Glutamatergic neuron (in vitro differentiated cells): ENCODE measurements around the gene SLC6A6. TPM values are rescaled to one million over a fixed set of nuclear protein-coding genes. Genes with fewer than 3 reads are reported as not detected.

Source experiments
- DNase-seq: peaks from one replicate; pipeline ENCODE4 v3.0.0; 2022
- H3K27ac Mint-ChIP-seq: one replicate; pipeline ENCODE4 v1.8.0; 2020; ENCODE audit warnings: mild to moderate bottlenecking, mixed read lengths, inconsistent platforms; ENCODE audit not compliant: unreplicated experiment
- H3K27me3 Mint-ChIP-seq: one replicate; pipeline ENCODE4 v1.8.0; 2020; ENCODE audit warnings: mild to moderate bottlenecking, moderate library complexity, mixed read lengths, inconsistent platforms; ENCODE audit not compliant: unreplicated experiment
- H3K36me3 Mint-ChIP-seq: one replicate; pipeline ENCODE4 v1.8.0; 2020; ENCODE audit warnings: mild to moderate bottlenecking, mixed read lengths, inconsistent platforms; ENCODE audit not compliant: unreplicated experiment
- H3K4me1 Mint-ChIP-seq: one replicate; pipeline ENCODE4 v1.8.0; 2020; ENCODE audit warnings: mild to moderate bottlenecking, low read depth, mixed read lengths, inconsistent platforms; ENCODE audit not compliant: unreplicated experiment
- H3K4me3 Mint-ChIP-seq: one replicate; pipeline ENCODE4 v1.8.0; 2020; ENCODE audit warnings: mild to moderate bottlenecking, mixed read lengths, inconsistent platforms; ENCODE audit not compliant: unreplicated experiment
- H3K9me3 Mint-ChIP-seq: one replicate; pipeline ENCODE4 v1.8.0; 2020; ENCODE audit warnings: mild to moderate bottlenecking, moderate library complexity, mixed read lengths, inconsistent platforms; ENCODE audit not compliant: unreplicated experiment
- CTCF ChIP-seq: fragments of 200-600 bp; sonication (generic); IDR thresholded peaks from one replicate; pipeline ENCODE4 v1.5.0; 2021; ENCODE audit not compliant: partially characterized antibody, unreplicated experiment
- total RNA-seq: library from RNA; stranded (reverse); fragmentation: NEBNext Ultra II Directional; extraction: Animal tissue kit (Norgen Biotek cat#: 25700); gene quantifications from one replicate; pipeline ENCODE4 v1.2.1, GENCODE V29; 2021; ENCODE audit not compliant: unreplicated experiment

SLC6A6 gene
- total RNA-seq, 1 donor from 2014 or later = 21.9 TPM

DNA sequence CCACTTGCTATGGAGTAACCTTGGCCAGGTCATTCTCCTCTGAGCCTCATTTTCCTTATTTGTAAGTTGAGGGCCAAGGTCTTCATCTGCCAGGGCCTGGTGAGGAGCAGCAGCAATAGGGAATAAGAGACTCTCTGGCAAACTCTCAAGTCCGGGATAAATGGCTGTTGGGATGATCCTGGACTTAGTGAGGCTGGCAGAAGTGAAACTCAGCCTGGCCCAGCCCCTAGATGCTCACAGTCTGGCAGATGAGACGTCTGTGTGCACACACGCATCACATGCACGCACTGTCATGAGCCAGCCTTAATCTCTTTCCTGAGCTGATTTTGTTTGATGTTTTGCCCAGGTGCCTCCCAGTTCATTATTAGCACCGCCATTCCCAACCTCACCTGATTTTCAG lies 26.8 kb downstream of the SLC6A6 start:
- Mint-ChIP-seq H3K4me3 (no peak overlapping the region), H3K27me3 (peaks cover 13% of the 10 kb centered on the region), H3K27ac (no peak overlapping the region), H3K9me3 (peaks cover 4% of the 10 kb centered on the region), H3K36me3 (no peaks in the 10 kb centered on the region), H3K4me1 (peaks cover 15% of the 10 kb centered on the region)
- no peak for DNase-seq
- TF ChIP-seq CTCF = no peak

DNA sequence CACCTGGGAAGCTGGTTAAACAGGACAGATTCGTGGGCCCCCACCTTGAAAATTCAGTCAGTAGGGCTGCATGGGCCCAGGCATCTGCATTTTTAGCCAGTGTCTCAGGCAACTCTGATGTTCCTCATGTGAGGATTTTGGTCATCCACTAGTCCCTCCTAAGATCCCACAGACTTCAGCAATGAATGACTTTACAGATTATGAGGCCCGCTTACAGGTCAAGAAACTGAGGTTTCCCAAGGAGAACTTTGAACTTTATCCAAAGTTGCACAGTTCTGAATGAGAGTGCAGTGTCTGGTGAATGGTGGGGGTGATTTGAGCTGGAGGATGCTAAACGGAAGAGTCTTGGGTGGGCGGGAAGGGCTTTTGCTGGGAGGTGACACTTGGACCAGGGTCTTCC lies 27.2 kb downstream of the SLC6A6 start:
- H3K4me1 Mint-ChIP-seq = peaks cover 15% of the 10 kb centered on the region
- no peak overlapping the region for H3K27ac Mint-ChIP-seq

GRCh38 chr3:14430053-14430452 lies 27.6 kb downstream of the SLC6A6 start:
- DNase-seq = no peak
- Mint-ChIP-seq H3K4me3 (no peak overlapping the region), H3K9me3 (peaks cover 4% of the 10 kb centered on the region), H3K27ac (no peak overlapping the region), H3K4me1 (peaks cover 14% of the 10 kb centered on the region), H3K27me3 (peaks cover 12% of the 10 kb centered on the region), H3K36me3 (no peaks in the 10 kb centered on the region)
- TF ChIP-seq CTCF = no peak

More for the DNA sequence above, 27.2 kb downstream of the SLC6A6 start:
- no peak for TF ChIP-seq CTCF
- H3K4me3 Mint-ChIP-seq = no peak overlapping the region
- peaks cover 4% of the 10 kb centered on the region for H3K9me3 Mint-ChIP-seq
- peaks cover 13% of the 10 kb centered on the region for H3K27me3 Mint-ChIP-seq
- no peaks in the 10 kb centered on the region for H3K36me3 Mint-ChIP-seq
- no peak for DNase-seq

- H3K36me3 Mint-ChIP-seq = no peaks in the 10 kb centered on the region
- no peak overlapping the region for H3K4me3 Mint-ChIP-seq
- H3K27me3 Mint-ChIP-seq = peaks cover 10% of the 10 kb centered on the region
- peaks cover 4% of the 10 kb centered on the region for H3K9me3 Mint-ChIP-seq
- H3K4me1 Mint-ChIP-seq = peaks cover 9% of the 10 kb centered on the region
- no peak for TF ChIP-seq CTCF
- no peak for DNase-seq
- H3K27ac Mint-ChIP-seq = no peak overlapping the region
These were observed 28.5 kb downstream of the SLC6A6 start for GRCh38 chr3:14430706-14431451.

DNA sequence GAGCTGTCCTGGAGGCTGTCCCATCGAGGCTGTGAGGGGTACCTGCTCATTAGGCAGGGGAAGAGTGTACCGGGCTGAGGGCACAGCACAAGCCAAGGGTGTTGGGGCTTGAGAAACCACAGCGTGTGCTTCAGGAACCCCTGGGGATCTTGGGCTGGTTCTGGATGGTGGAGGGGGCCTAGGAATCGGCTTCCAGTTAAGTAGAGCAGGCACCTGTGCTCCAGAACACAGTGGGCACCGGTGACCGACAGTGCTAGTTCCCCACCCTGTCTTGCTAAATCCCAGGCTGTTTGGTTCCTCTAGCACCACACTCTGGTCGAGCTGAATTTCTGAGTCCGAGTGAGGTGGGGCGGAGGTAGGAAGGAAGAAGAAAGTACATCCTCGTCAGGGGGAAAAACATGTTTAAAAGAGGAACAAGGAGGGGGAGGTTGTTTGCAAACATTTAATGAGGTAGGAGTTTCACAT lies 29.1 kb downstream of the SLC6A6 start:
- Mint-ChIP-seq H3K4me1 (peaks cover 7% of the 10 kb centered on the region), H3K4me3 (no peak overlapping the region), H3K27me3 (peaks cover 8% of the 10 kb centered on the region), H3K36me3 (no peaks in the 10 kb centered on the region), H3K27ac (peak overlapping the region; percentile 22), H3K9me3 (peaks cover 4% of the 10 kb centered on the region)
- no peak for TF ChIP-seq CTCF
- no peak for DNase-seq
